Omental fat pad (tissue), 4 donors: ENCODE data around the gene INPP5A. TPM values are rescaled to one million over a fixed set of nuclear protein-coding genes. Genes with fewer than 3 reads are reported as not detected.

ENCODE experiments used
- ATAC-seq: fragments of 150-250 bp; one replicate; pipeline ENCODE4 v1.9.1; 2016; ENCODE audit warnings: mild to moderate bottlenecking, moderate library complexity; ENCODE audit not compliant: low FRiP score
- DNase-seq: peaks from one replicate; pipeline ENCODE4 v3.0.0-alpha.2; 2019; ENCODE audit warnings: low spot score
- CTCF ChIP-seq, 3 donors: fragments of 450-650 bp; IDR thresholded peaks; one replicate each; pipeline ENCODE4 v1.5.1; 2016 to 2017; ENCODE audit warnings: antibody characterized with exemption in 3 of 3, mild to moderate bottlenecking in 3 of 3, moderate library complexity in 2 of 3
- total RNA-seq, 4 donors: library from RNA; depleted of rRNA; stranded (reverse); fragments of >200 nt; gene quantifications; one replicate each; pipeline ENCODE4 v1.1.0, GENCODE V29; 2016

Gene INPP5A
- total RNA-seq, 4 donors from 2014 or later: 34.1 to 49.3 (median 43.3) TPM

GRCh38 chr10:132687893-132688579 lies 150.4 kb downstream of the INPP5A start:
- peak; percentile 18 for ATAC-seq
- no peak for DNase-seq
- no peak for TF ChIP-seq CTCF (IDR thresholded peaks at IDR 0.05)

GRCh38 chr10:132688580-132689420 lies 151.2 kb downstream of the INPP5A start:
- no peak for ATAC-seq
- DNase-seq: no peak
- no peak for TF ChIP-seq CTCF (IDR thresholded peaks at IDR 0.05)

GRCh38 chr10:132689721-132690360 lies 152.3 kb downstream of the INPP5A start:
- ATAC-seq: no peak
- TF ChIP-seq CTCF (IDR thresholded peaks at IDR 0.05): no peak
- DNase-seq: no peak

- ATAC-seq: no peak
- no peak for TF ChIP-seq CTCF (IDR thresholded peaks at IDR 0.05)
- DNase-seq: no peak
Measured at GRCh38 chr10:132690401-132690800, 152.8 kb downstream of the INPP5A start.

- ATAC-seq (no peak), DNase-seq (no peak)
Measured at GRCh38 chr10:132690821-132691610, 153.4 kb downstream of the INPP5A start.

More at GRCh38 chr10:132690821-132691610, 153.4 kb downstream of the INPP5A start:
- TF ChIP-seq CTCF (IDR thresholded peaks at IDR 0.05): no peak
